ENCODE data around the gene M1AP. TPM values are rescaled to one million over a fixed set of nuclear protein-coding genes. Genes with fewer than 3 reads are reported as not detected.

Gene M1AP
- total and polyA plus RNA-seq, 2 of the 8 experiments (the other 6 are each of a cell fraction or from before 2014, with no cell fraction given): 4.8 TPM

- TF ChIP-seq CHD7 (IDR thresholded peaks at IDR 0.05; ENCODE audit: insufficient replicate concordance, low read length): no peak
- no peak for TF ChIP-seq PHF8 (conservative IDR thresholded peaks at IDR 0.05; ENCODE audit: low read depth, low read length)
- no peak for TF ChIP-seq YY1 (IDR thresholded peaks at IDR 0.05; ENCODE audit: low read depth, low read length)
- TF ChIP-seq POLR2AphosphoS5 (IDR thresholded peaks at IDR 0.05; ENCODE audit: low read depth, low read length): no peak
- no peak for TF ChIP-seq CREB1 (IDR thresholded peaks at IDR 0.05)
- TF ChIP-seq EZH2 (IDR thresholded peaks at IDR 0.05; ENCODE audit: low read depth, low read length, severe bottlenecking): peak; percentile 90
- TF ChIP-seq CTBP2 (IDR thresholded peaks at IDR 0.05; ENCODE audit: borderline replicate concordance, insufficient read depth, insufficient read length, low read length): peak; percentile 29
- peak; percentile 44 for TF ChIP-seq KDM4A (IDR thresholded peaks at IDR 0.05; ENCODE audit: low read depth, low read length, severe bottlenecking)
Observed at GRCh38 chr2:74513605-74514367, 134.3 kb downstream of the M1AP start (continued).
